GM12878 (cell line): ENCODE results near the gene FBXL15. TPM values are rescaled to one million over a fixed set of nuclear protein-coding genes. Genes with fewer than 3 reads are reported as not detected.

Source experiments
- ATAC-seq: fragments of 200-7000 bp; cut with Tn5 transposase; 3 replicates; pipeline ENCODE4 v1.9.1; 2020; ENCODE audit warnings: mild to moderate bottlenecking, moderate library complexity
- BruUV-seq: library from RNA; stranded (reverse); fragments of 400-500 nt; replicated peaks from 2 replicates; lab custom pipeline; 2021; lab: Mats Ljungman, UMichigan
- CTCF ChIA-PET: fragments of 300-600 bp; sonication (Branson Sonifier 250); formaldehyde crosslinking; extraction: SDS; loops from one replicate; lab custom pipeline; 2021; ENCODE audit warnings: inconsistent platforms; lab: Yijun Ruan, JAX
- POLR2A ChIA-PET: fragments of 350-600 bp; formaldehyde crosslinking; extraction: SDS; loops from one replicate; lab custom pipeline; 2021; ENCODE audit warnings: inconsistent platforms; lab: Charles Lee
- RAD21 ChIA-PET: fragments of 300-600 bp; sonication (Branson Sonifier 250); formaldehyde crosslinking; loops from one replicate; lab custom pipeline; 2023; ENCODE audit warnings: antibody characterized with exemption; ENCODE audit not compliant: unreplicated experiment; lab: Charles Lee
- SMC1A ChIA-PET: fragments of 300-600 bp; sonication (Branson Sonifier 250); formaldehyde crosslinking; loops from one replicate; lab custom pipeline; 2023; ENCODE audit not compliant: unreplicated experiment, uncharacterized antibody; lab: Charles Lee
- DNase-seq: peaks from one replicate; pipeline ENCODE4 v3.0.0-alpha.2; 2011; ENCODE audit warnings: low read depth, low spot score
- FAIRE-seq: peaks from 3 replicates; lab custom pipeline; 2011; peaks lifted over from hg19 to GRCh38; lab: Jason Lieb, UNC
- H2AFZ ChIP-seq: 2 replicates; pipeline ENCODE4 v1.6.0; 2011; ENCODE audit warnings: low read depth, low read length, control low read depth; ENCODE audit not compliant: control insufficient read depth
- H3K27ac ChIP-seq: 2 replicates; pipeline ENCODE4 v1.5.1; 2011; ENCODE audit warnings: control low read depth; ENCODE audit not compliant: control insufficient read depth, insufficient read depth
- H3K27me3 ChIP-seq, 2 experiments: replicated peaks in 1 of 2; 2 replicates each; pipeline versions ENCODE4 v1.6.0 to v1.6.1; 2011; ENCODE audit warnings: low read length in 1 of 2; ENCODE audit not compliant: control insufficient read depth in 2 of 2, insufficient read depth in 2 of 2
- H3K36me3 ChIP-seq, 2 experiments: 2 replicates each; pipeline ENCODE4 v1.5.1; 2011; ENCODE audit warnings: low read length in 1 of 2; ENCODE audit not compliant: control insufficient read depth in 2 of 2, insufficient read depth in 2 of 2
- H3K4me1 ChIP-seq: 2 replicates; pipeline ENCODE4 v1.6.1; 2011; ENCODE audit warnings: mild to moderate bottlenecking, low read length, moderate library complexity, mixed read lengths; ENCODE audit not compliant: control insufficient read depth, insufficient read depth
- H3K4me2 ChIP-seq: 2 replicates; pipeline ENCODE4 v1.6.0; 2011; ENCODE audit warnings: control low read depth; ENCODE audit not compliant: control insufficient read depth, insufficient read depth
- H3K4me3 ChIP-seq: fragments of 200-600 bp; sonication (generic); 2 replicates; pipeline ENCODE4 v1.5.1; 2016
- H3K79me2 ChIP-seq: 2 replicates; pipeline ENCODE4 v1.6.0; 2011; ENCODE audit warnings: low read length; ENCODE audit not compliant: control insufficient read depth, insufficient read depth
- H3K9ac ChIP-seq: 2 replicates; pipeline ENCODE4 v1.8.0; 2011; ENCODE audit warnings: low read length, control low read depth, mixed read lengths; ENCODE audit not compliant: control insufficient read depth, insufficient read depth
- H3K9me3 ChIP-seq: replicated peaks from 3 replicates; pipeline ENCODE4 v1.5.1; 2011; ENCODE audit warnings: mild to moderate bottlenecking, low read length; ENCODE audit not compliant: control insufficient read depth, insufficient read depth
- H4K20me1 ChIP-seq: 2 replicates; pipeline ENCODE4 v1.6.0; 2011; ENCODE audit not compliant: control insufficient read depth, insufficient read depth
- CREB1 ChIP-seq: IDR thresholded peaks from 2 replicates; pipeline ENCODE4 v1.6.1; 2012; ENCODE audit warnings: low read depth, mild to moderate bottlenecking, inconsistent platforms
- ESRRA ChIP-seq: IDR thresholded peaks from 2 replicates; pipeline ENCODE4 v1.6.1; 2012; ENCODE audit warnings: mild to moderate bottlenecking, low read length, improper control_type of control experiment
- ETV6 ChIP-seq, 2 experiments: fragments of 450-650 bp in 1 of 2; IDR thresholded peaks in 1 of 2; conservative IDR thresholded peaks in 1 of 2; 2 replicates each; pipeline ENCODE4 v1.6.1; 2014; ENCODE audit warnings: antibody characterized with exemption in 1 of 2, borderline replicate concordance in 1 of 2, low read depth in 1 of 2, mild to moderate bottlenecking in 1 of 2, moderate library complexity in 1 of 2
- MYC ChIP-seq: IDR thresholded peaks from 2 replicates; pipeline ENCODE4 v1.6.1; 2011; ENCODE audit warnings: mild to moderate bottlenecking, low read length, moderate library complexity, inconsistent platforms; ENCODE audit not compliant: insufficient read depth, insufficient replicate concordance, insufficient read length, severe bottlenecking
- NBN ChIP-seq: fragments of 450-650 bp; IDR thresholded peaks from 2 replicates; pipeline ENCODE4 v1.6.1; 2016
- RB1 ChIP-seq: fragments of 450-650 bp; formaldehyde crosslinking; IDR thresholded peaks from 2 replicates; pipeline ENCODE4 v1.6.1; 2017; ENCODE audit warnings: mild to moderate bottlenecking, borderline replicate concordance
- SKIL ChIP-seq: fragments of 450-650 bp; IDR thresholded peaks from 2 replicates; pipeline ENCODE4 v1.6.1; 2017; ENCODE audit warnings: mild to moderate bottlenecking, low read depth, inconsistent platforms; ENCODE audit not compliant: poor library complexity, severe bottlenecking
- STAT3 ChIP-seq: IDR thresholded peaks from 2 replicates; pipeline ENCODE4 v1.6.1; 2011; ENCODE audit warnings: low read depth, low read length, improper control_type of control experiment
- TCF3 ChIP-seq: IDR thresholded peaks from 2 replicates; pipeline ENCODE4 v1.6.1; 2012; ENCODE audit warnings: low read depth, mild to moderate bottlenecking, low read length, borderline replicate concordance; ENCODE audit not compliant: insufficient read depth
- USF1 ChIP-seq: IDR thresholded peaks from 2 replicates; pipeline ENCODE4 v1.6.1; 2011; ENCODE audit warnings: borderline replicate concordance, low read depth, mild to moderate bottlenecking, moderate library complexity, mixed read lengths, low read length; ENCODE audit not compliant: insufficient read depth; ENCODE audit errors: extremely low read length
- YBX1 ChIP-seq: fragments of 450-650 bp; IDR thresholded peaks from 2 replicates; pipeline ENCODE4 v1.6.1; 2016; ENCODE audit warnings: antibody characterized with exemption
- ZNF207 ChIP-seq: fragments of 450-650 bp; IDR thresholded peaks from 2 replicates; pipeline ENCODE4 v1.6.1; 2014; ENCODE audit warnings: antibody characterized with exemption, mild to moderate bottlenecking, borderline replicate concordance
- ZNF687 ChIP-seq: fragments of 450-650 bp; IDR thresholded peaks from 2 replicates; pipeline ENCODE4 v1.6.1; 2017; ENCODE audit warnings: mild to moderate bottlenecking, moderate library complexity
- WGBS: methylation state at CpG from one replicate; pipeline ENCODE4 v1.1.6; 2016; ENCODE audit warnings: low lambda C conversion rate; ENCODE audit not compliant: insufficient replicate concordance, insufficient coverage; ENCODE audit errors: missing lambda C conversion rate; 5-methylcytosine and 5-hydroxymethylcytosine counted together
- in situ Hi-C: fragments of 300-500 bp; cut with MboI; formaldehyde crosslinking; loops from 9 replicates; pipeline ENCODE4 v1.14.3; 2018; ENCODE audit warnings: mixed read lengths
- intact Hi-C: fragments of 100-400 bp; cut with micrococcal nuclease; formaldehyde crosslinking; loops from one replicate; pipeline ENCODE4 v1.14.2; 2022; ENCODE audit not compliant: unreplicated experiment
- polyA plus RNA-seq, 11 experiments: library from polyadenylated mRNA; depleted of rRNA in 4 of 11; unstranded in 6 of 11; stranded (reverse) in 5 of 11; fragments of >200 nt; fragmentation: Nextera tagmentation in 4 of 11; fragmentation: Illumina TruSeq in 1 of 11; extraction: Ambion mirVana in 4 of 11; extraction: Trizol in 1 of 11; gene quantifications; 1 replicate in 1 of 11; 2 replicates in 10 of 11; pipeline versions ENCODE4 v1.2.1 to v1.2.3, GENCODE V29; 2011 to 2016; ENCODE audit warnings: inconsistent platforms in 2 of 11, missing spikeins in 2 of 11, low read depth in 1 of 11
- total RNA-seq, 4 experiments: library from RNA; depleted of rRNA in 3 of 4; stranded (reverse); fragments of >200 nt in 3 of 4; fragmentation: Illumina TruSeq in 1 of 4; extraction: Trizol in 1 of 4; gene quantifications; 2 replicates each; pipeline versions ENCODE4 v1.2.1 to v1.2.3, GENCODE V29; 2013 to 2021

The FBXL15 gene
- total and polyA plus RNA-seq, 10 of the 15 experiments (the other 5 are each of a cell fraction or from before 2014, with no cell fraction given): 0.13 to 21.3 (median 7.9) TPM

- ChIA-PET POLR2A (interaction anchor here (0.6 to 6.1 kb wide), 18 partner anchors 10 to 1141 kb away, joined by 3 to 44 read pairs (median 4); partner anchors contain the start of genes ARL3, C10orf95, CUEDC2 and FBXL15), RAD21 (interaction anchor here (0.7 to 5.8 kb wide), 9 partner anchors 11 to 188 kb away, joined by 3 to 33 read pairs (median 3); partner anchors contain the start of genes C10orf95, CUEDC2 and GBF1), SMC1A (interaction anchor here (0.6 to 3.8 kb wide), 4 partner anchors 26 to 123 kb away, joined by 3 to 23 read pairs (median 7); partner anchors contain the start of genes CUEDC2 and FBXL15), CTCF (interaction anchor here (0.7 to 12.1 kb wide), 9 partner anchors 8 to 246 kb away, joined by 3 to 90 read pairs (median 6); partner anchors contain the start of genes CUEDC2 and FBXL15)
- Histone ChIP-seq H3K4me3 (peak within 1 kb of the TSS; percentile 100), H3K27me3 (no peaks in the 10 kb centered on the region), H3K27ac (peak within 1 kb of the TSS; percentile 93), H3K4me1 (peaks cover 25% of the 10 kb centered on the region), H3K9ac (peak within 1 kb of the TSS; percentile 99), H3K36me3 (peaks cover 9 to 25% of the 10 kb centered on the region in 2 experiments), H3K9me3 (no peaks in the 10 kb centered on the region; the same call in 2 of the 3 replicates), H2AFZ (peak within 1 kb of the TSS; percentile 62), H4K20me1 (no peaks in the 10 kb centered on the region), H3K79me2 (peaks cover 57% of the 10 kb centered on the region), H3K4me2 (peak within 1 kb of the TSS; percentile 96)
- FAIRE-seq (peak; percentile 47), ATAC-seq (peak; percentile 40), DNase-seq (peak; percentile 62)
- no TSS peak for BruUV-seq
- in situ Hi-C loops (no loop called here), intact Hi-C loops (loop anchor here (10.0 kb wide), 1 partner anchor 249 kb away; the partner anchor contains the start of gene TRIM8)
- WGBS: 2% methylated on average over 40 of the region's 42 CpGs
- peak; percentile 72; the same call in 1 of the 2 replicates for TF ChIP-seq RB1
- no peak for TF ChIP-seq MYC
- TF ChIP-seq NBN: peak; percentile 40; the same call in 1 of the 2 replicates
- TF ChIP-seq YBX1: no peak
- peak; percentile 48; the same call in 1 of the 2 replicates for TF ChIP-seq ZNF207
- no peak for TF ChIP-seq ESRRA
- TF ChIP-seq STAT3: no peak
- no peak for TF ChIP-seq ETV6 (conservative IDR thresholded peaks at IDR 0.05 in 1 of 2, IDR thresholded peaks at IDR 0.05 in 1 of 2; ENCODE audit: borderline replicate concordance in 1 of 2, low read depth in 1 of 2)
- TF ChIP-seq TCF3: 0 out of 2 replicates have a peak, but pooled peaks have one; percentile 14
- TF ChIP-seq SKIL: no peak
- TF ChIP-seq ZNF687: peak; percentile 62
- no peak for TF ChIP-seq USF1
- no peak for TF ChIP-seq CREB1
These were observed 25.0 kb upstream of the FBXL15 start, which contains the start of gene NFKB2 for GRCh38 chr10:102395400-102396316. Gene NFKB2, plus strand, starts transcription at chr10:102395705. Its CDS starts 255 bp downstream, at chr10:102395960.
